HG03039 (cell line): ENCODE results near the gene RAPGEF3.

Experiments
- ATAC-seq: cut with Tn5 transposase; IDR thresholded peaks from one replicate; pipeline ENCODE4 v1.9.1; 2021; ENCODE audit warnings: mild to moderate bottlenecking, moderate library complexity; ENCODE audit not compliant: unreplicated experiment

RAPGEF3 gene

DNA sequence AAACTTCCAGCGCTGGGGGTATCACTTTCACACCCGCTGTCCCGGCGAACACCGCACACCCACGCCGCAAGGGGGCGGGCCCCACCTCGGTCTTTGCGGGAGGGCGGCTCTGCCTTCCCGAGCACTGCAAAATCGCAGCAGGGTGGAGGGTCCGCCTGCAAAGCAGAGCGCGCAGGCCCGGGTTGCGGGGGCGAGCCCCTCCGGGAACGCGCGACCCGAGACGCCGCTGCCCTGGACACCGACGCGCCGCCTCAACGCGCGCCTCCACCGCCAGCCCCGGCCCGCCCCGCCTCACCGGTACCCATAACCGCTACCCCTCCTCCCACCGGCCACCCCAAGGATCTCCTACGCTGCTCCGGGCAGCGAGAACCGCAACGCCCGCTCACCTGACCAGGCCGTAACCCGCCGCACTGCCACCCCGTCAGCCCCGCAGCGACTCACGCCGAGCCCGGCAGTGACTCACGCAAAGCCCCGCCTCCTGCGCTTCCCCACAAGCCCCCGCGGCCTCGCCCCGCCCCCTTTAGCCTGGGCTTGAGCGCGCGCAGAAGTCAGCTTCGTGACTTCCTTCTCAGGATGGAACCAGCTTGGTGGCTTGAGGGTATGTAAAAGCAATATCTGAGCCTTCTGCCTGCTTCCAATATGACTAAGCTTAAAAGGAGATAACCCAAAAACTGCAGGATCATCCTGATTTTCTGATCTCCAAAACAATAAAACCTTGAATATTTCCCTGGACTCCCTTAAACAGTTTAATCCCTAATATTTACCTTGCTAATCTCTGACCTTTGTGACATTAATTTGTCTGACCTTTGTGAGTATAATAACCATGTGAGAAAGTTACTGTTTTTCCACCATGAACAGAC, 52.9 kb downstream of the RAPGEF3 start, which contains the start of gene RPAP3:
RPAP3 (minus strand) TSS at position 465 of the 860 bp plus-strand sequence. CDS start 3,190 bp downstream, outside the sequence.
- peak; percentile 78 for ATAC-seq

DNA sequence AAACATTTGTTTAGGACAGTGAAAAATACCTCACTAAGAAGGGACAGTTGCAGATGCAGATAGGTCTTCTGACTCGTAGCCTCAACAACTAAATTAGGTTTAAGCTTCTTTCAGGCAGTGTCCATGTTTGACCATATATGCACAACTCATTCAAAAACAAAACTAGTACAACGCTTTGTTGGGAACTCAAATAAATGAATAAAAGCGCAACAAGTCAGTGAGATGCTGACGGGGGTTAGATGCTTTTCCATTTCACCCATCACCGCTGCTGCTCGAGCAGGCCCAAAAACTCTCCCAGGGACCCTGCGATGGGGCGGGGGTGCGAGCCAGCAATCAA, 53.5 kb downstream of the RAPGEF3 start:
- no peak for ATAC-seq

DNA sequence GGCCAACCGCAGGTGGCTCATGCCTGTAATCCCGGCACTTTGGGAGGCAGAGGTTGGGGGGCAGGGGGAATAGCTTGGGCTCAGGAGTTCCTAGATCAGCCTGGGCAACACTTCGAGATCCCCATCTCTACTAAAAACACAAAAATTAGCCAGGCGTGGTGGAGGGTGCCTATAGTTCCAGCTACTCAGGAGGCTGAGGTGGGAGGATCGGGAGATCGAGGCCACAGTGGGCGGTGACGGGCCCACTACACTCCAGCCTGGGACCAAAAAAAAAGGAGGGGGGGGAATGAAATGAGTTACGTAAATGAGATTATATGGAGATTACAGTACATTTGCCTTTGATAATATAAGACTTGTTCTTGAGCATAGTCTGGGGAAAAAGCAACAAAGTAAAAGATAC, 54.0 kb downstream of the RAPGEF3 start:
- ATAC-seq = no peak

DNA sequence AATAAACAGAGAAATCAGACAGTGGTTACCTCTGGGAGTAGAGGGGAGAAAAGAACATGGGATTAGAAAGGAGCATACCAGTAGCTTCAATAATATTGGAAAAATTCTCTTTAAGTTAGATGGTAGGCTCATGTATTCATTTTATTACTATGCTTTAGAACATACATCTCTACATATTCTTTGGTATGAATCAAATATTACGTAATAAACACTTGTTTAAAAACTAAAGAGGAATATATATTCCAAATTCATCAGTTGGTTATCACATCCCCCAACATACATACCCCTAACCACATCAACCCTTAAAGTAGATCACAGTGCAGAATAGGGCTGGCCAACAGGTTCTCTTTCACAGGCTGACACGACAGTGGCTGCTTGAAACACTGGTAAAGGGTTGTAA, 58.4 kb downstream of the RAPGEF3 start:
- no peak for ATAC-seq

DNA sequence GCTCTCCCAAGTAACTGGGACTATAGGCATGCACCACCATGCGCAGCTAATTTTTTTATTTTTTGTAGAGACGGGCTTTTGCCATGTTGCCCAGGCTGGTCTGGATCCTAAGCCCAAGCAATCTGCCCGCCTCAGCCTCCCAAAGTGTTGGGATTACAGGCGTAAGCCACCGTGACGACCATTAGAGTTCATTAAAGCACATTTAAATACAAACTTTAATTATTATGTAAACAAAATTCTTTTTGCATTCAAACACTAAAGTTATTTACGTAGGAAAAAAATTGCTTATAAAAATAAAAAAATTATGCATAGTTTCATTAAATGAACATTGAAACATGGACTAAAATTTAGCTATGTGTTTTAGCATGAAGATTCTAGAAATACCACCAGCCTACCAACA, 60.0 kb downstream of the RAPGEF3 start:
- no peak for ATAC-seq

DNA sequence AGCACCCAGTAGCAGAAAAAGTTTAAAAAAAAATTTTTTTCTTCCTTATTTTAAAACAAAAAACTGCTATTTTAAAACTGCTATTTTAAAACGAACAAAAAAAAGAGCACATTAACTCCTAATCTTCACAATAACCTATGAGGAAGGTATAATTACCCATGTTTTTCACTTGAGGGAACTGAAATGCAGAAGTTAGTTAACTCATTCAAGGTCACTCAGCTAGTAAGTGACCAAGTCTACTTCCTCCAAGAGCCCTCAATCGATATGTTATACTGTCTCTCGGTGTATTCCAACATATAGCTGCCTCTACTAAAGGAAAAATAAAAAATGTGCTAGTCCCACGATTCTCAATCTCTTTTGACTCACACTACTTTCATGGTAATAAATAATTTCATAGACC, 60.6 kb downstream of the RAPGEF3 start:
- ATAC-seq = no peak

DNA sequence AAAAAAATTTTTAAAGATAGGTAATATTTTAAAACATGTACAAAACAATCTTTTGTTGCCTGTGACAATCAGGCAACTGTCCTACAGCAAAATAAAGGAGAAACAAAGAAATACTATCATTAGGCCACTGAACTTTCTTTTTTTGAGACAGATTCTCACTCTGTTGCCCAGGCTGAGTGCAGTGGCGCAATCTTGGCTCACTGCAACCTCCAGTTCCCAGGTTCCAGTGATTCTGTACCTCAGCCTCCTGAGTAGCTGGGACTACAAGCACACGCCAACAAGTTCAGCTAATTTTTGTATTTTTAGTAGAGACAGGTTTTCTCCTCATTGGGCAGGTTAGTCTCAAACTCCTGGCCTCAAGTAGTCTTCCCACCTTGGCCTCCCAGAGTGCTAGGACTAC, 69.5 kb downstream of the RAPGEF3 start:
- ATAC-seq = no peak

DNA sequence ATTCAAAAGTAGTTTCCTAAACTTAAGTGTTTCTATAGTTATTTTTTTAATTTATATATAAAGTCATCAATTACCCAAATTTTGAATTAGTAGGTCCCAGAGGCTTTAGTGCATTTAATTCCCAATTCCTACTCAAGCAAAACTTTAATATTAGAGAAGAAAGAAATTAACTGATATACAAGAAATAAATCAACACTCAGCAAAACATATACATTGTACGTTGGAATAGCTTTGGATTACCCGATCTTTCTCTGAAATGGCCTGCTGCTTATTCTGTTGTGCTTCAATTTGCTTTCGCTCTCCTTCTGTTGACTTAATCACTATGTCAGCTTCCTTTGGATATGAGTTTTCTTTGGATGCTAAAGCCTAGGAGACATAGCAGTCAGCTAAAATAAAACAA, 71.0 kb downstream of the RAPGEF3 start:
- ATAC-seq = no peak

DNA sequence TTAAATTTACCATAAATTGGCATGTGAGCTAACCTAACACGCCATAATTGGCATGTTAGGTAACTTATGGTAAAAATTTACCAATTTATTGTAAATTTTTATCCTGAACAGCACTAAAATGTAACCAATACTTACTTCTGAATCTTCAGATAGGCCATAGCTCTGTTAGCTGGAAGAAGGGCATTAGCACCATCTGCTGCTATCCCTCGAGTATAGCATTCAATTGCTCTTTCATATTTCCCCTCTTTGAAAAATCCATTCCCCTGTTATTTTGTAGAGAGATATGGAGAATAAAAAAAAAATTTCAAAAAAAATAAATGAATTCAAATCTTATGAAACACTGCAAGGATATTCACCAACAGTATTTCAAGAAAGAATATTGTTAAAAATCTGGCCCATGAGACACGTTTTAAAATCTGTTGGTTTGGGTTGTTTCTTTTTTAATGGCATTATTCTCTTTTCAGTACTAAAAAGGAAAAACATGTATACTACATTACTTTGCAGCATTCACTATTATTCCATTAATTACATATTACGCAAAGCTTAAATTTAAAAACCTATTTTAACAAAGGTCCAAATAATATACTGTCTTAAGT, 71.9 kb downstream of the RAPGEF3 start:
- ATAC-seq = no peak
